H1 (cell line): ENCODE data around the gene CA7. TPM values are rescaled to one million over a fixed set of nuclear protein-coding genes. Genes with fewer than 3 reads are reported as not detected.

Experiments
- BRCA1 ChIP-seq: IDR thresholded peaks from 2 replicates; pipeline ENCODE4 v1.6.1; 2012; ENCODE audit warnings: low read depth, low read length, improper control_type of control experiment
- CTBP2 ChIP-seq: IDR thresholded peaks from 2 replicates; pipeline ENCODE4 v1.7.0; 2011; ENCODE audit warnings: borderline replicate concordance, mild to moderate bottlenecking, moderate library complexity, mixed read lengths, low read length; ENCODE audit not compliant: insufficient read depth, insufficient read length
- EP300 ChIP-seq, 2 experiments: IDR thresholded peaks; 1 replicate in 1 of 2; 2 replicates in 1 of 2; pipeline ENCODE4 v1.6.1; 2011 to 2012; ENCODE audit warnings: low read depth in 2 of 2, low read length in 2 of 2, mild to moderate bottlenecking in 2 of 2, borderline replicate concordance in 1 of 2, inconsistent platforms in 1 of 2, moderate library complexity in 1 of 2
- JUND ChIP-seq: IDR thresholded peaks from 2 replicates; pipeline ENCODE4 v1.6.1; 2011; ENCODE audit warnings: mild to moderate bottlenecking, improper control_type of control experiment, low read length
- KDM4A ChIP-seq: IDR thresholded peaks from one replicate; pipeline ENCODE4 v1.7.1; 2012; ENCODE audit warnings: low read depth, mild to moderate bottlenecking, moderate library complexity, low read length, inconsistent platforms; ENCODE audit not compliant: severe bottlenecking
- MAFK ChIP-seq: IDR thresholded peaks from 2 replicates; pipeline ENCODE4 v1.6.1; 2012; ENCODE audit warnings: low read depth, mild to moderate bottlenecking, improper control_type of control experiment, low read length
- NANOG ChIP-seq: IDR thresholded peaks from 2 replicates; pipeline ENCODE4 v1.6.1; 2011; ENCODE audit warnings: low read length, low read depth, mild to moderate bottlenecking, inconsistent platforms; ENCODE audit not compliant: insufficient read depth, poor library complexity, severe bottlenecking
- RBBP5 ChIP-seq: IDR thresholded peaks from 2 replicates; pipeline ENCODE4 v1.7.1; 2012; ENCODE audit warnings: low read depth, mild to moderate bottlenecking, inconsistent platforms, low read length, moderate library complexity, borderline replicate concordance
- SIN3A ChIP-seq, 2 experiments: IDR thresholded peaks in 1 of 2; conservative IDR thresholded peaks in 1 of 2; 2 replicates each; pipeline ENCODE4 v1.6.1; 2011 to 2012; ENCODE audit warnings: low read length in 2 of 2, improper control_type of control experiment in 1 of 2, low read depth in 1 of 2, mild to moderate bottlenecking in 1 of 2
- ZNF274 ChIP-seq: IDR thresholded peaks from 2 replicates; pipeline ENCODE4 v1.7.0; 2012; ENCODE audit warnings: low read length, borderline replicate concordance; ENCODE audit errors: extremely low read depth
- polyA plus RNA-seq, 7 experiments: library from polyadenylated mRNA; depleted of rRNA in 3 of 7; stranded (reverse) in 5 of 7; unstranded in 2 of 7; fragments of >200 nt in 5 of 7; fragments of 200-250 nt in 2 of 7; gene quantifications; 1 replicate in 5 of 7; 2 replicates in 1 of 7; 4 replicates in 1 of 7; pipeline versions ENCODE4 v1.2.1 to v1.2.3, GENCODE V29; 2011 to 2013; ENCODE audit warnings: missing spikeins in 2 of 7, mixed read lengths in 2 of 7
- total RNA-seq: library from RNA; stranded (reverse); fragmentation: NEBNext Ultra II Directional; extraction: Animal tissue kit (Norgen Biotek cat#: 25700); gene quantifications from 2 replicates; pipeline ENCODE4 v1.2.1, GENCODE V29; 2021
- TF ChIP-seq, protein P1 (sequence below): fragments of 300-600 bp; sonication (generic); IDR thresholded peaks from 2 replicates; pipeline ENCODE4 v1.7.1; 2012; ENCODE audit warnings: low read length, moderate library complexity, mild to moderate bottlenecking, inconsistent platforms; ENCODE audit not compliant: insufficient replicate concordance

CA7 gene
- total and polyA plus RNA-seq, 2 of the 8 experiments (the other 6 are each of a cell fraction or from before 2014, with no cell fraction given), result 1.7 to 2.7 TPM

DNA sequence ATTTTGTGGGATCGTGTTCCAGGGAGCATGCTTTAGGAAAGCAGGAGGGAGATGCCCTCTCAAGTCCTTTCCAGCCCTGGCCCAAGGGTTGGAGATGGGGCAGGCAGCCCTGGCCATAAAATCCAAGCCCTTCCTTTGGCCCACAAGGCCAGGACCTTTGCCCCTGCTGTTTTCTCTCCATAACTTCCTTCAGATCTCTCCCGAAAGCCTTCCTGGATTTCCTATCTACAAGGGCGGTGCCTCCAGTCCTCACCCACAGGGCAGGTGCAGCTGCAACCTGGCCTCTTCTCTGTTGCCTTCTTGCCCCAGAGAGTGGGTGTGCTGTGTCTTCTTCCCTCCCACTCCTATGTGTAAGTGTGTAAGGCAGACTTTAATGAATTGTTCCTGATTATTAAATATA lies 27.6 kb downstream of the CA7 start (continued):
- TF ChIP-seq, protein P1, sequence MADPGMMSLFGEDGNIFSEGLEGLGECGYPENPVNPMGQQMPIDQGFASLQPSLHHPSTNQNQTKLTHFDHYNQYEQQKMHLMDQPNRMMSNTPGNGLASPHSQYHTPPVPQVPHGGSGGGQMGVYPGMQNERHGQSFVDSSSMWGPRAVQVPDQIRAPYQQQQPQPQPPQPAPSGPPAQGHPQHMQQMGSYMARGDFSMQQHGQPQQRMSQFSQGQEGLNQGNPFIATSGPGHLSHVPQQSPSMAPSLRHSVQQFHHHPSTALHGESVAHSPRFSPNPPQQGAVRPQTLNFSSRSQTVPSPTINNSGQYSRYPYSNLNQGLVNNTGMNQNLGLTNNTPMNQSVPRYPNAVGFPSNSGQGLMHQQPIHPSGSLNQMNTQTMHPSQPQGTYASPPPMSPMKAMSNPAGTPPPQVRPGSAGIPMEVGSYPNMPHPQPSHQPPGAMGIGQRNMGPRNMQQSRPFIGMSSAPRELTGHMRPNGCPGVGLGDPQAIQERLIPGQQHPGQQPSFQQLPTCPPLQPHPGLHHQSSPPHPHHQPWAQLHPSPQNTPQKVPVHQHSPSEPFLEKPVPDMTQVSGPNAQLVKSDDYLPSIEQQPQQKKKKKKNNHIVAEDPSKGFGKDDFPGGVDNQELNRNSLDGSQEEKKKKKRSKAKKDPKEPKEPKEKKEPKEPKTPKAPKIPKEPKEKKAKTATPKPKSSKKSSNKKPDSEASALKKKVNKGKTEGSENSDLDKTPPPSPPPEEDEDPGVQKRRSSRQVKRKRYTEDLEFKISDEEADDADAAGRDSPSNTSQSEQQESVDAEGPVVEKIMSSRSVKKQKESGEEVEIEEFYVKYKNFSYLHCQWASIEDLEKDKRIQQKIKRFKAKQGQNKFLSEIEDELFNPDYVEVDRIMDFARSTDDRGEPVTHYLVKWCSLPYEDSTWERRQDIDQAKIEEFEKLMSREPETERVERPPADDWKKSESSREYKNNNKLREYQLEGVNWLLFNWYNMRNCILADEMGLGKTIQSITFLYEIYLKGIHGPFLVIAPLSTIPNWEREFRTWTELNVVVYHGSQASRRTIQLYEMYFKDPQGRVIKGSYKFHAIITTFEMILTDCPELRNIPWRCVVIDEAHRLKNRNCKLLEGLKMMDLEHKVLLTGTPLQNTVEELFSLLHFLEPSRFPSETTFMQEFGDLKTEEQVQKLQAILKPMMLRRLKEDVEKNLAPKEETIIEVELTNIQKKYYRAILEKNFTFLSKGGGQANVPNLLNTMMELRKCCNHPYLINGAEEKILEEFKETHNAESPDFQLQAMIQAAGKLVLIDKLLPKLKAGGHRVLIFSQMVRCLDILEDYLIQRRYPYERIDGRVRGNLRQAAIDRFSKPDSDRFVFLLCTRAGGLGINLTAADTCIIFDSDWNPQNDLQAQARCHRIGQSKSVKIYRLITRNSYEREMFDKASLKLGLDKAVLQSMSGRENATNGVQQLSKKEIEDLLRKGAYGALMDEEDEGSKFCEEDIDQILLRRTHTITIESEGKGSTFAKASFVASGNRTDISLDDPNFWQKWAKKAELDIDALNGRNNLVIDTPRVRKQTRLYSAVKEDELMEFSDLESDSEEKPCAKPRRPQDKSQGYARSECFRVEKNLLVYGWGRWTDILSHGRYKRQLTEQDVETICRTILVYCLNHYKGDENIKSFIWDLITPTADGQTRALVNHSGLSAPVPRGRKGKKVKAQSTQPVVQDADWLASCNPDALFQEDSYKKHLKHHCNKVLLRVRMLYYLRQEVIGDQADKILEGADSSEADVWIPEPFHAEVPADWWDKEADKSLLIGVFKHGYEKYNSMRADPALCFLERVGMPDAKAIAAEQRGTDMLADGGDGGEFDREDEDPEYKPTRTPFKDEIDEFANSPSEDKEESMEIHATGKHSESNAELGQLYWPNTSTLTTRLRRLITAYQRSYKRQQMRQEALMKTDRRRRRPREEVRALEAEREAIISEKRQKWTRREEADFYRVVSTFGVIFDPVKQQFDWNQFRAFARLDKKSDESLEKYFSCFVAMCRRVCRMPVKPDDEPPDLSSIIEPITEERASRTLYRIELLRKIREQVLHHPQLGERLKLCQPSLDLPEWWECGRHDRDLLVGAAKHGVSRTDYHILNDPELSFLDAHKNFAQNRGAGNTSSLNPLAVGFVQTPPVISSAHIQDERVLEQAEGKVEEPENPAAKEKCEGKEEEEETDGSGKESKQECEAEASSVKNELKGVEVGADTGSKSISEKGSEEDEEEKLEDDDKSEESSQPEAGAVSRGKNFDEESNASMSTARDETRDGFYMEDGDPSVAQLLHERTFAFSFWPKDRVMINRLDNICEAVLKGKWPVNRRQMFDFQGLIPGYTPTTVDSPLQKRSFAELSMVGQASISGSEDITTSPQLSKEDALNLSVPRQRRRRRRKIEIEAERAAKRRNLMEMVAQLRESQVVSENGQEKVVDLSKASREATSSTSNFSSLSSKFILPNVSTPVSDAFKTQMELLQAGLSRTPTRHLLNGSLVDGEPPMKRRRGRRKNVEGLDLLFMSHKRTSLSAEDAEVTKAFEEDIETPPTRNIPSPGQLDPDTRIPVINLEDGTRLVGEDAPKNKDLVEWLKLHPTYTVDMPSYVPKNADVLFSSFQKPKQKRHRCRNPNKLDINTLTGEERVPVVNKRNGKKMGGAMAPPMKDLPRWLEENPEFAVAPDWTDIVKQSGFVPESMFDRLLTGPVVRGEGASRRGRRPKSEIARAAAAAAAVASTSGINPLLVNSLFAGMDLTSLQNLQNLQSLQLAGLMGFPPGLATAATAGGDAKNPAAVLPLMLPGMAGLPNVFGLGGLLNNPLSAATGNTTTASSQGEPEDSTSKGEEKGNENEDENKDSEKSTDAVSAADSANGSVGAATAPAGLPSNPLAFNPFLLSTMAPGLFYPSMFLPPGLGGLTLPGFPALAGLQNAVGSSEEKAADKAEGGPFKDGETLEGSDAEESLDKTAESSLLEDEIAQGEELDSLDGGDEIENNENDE, result no peak
- TF ChIP-seq EP300 (IDR thresholded peaks at IDR 0.05; ENCODE audit: borderline replicate concordance in 1 of 2, low read depth in 2 of 2, low read length in 2 of 2) (no peak), JUND (no peak), CTBP2 (no peak), NANOG (no peak), SIN3A (conservative IDR thresholded peaks at IDR 0.05 in 1 of 2, IDR thresholded peaks at IDR 0.05 in 1 of 2; ENCODE audit: low read depth in 1 of 2, low read length in 2 of 2) (no peak), ZNF274 (no peak), BRCA1 (no peak), RBBP5 (no peak), KDM4A (no peak), MAFK (no peak)
